AG09309 (cell line): ENCODE data around the gene XRCC3.

Source experiments
- DNase-seq: peaks from one replicate; pipeline ENCODE4 v3.0.0-alpha.2; 2010; ENCODE audit warnings: low read depth
- H3K4me3 ChIP-seq: 2 replicates; pipeline ENCODE4 v1.5.1; 2011; ENCODE audit warnings: mild to moderate bottlenecking, low read depth, low read length, moderate library complexity; ENCODE audit not compliant: control insufficient read depth
- TF ChIP-seq, protein P1 (sequence below): IDR thresholded peaks from 2 replicates; pipeline ENCODE4 v1.5.1; 2011; ENCODE audit warnings: mild to moderate bottlenecking, low read depth, low read length, inconsistent platforms; ENCODE audit not compliant: insufficient read depth, control insufficient read depth; ENCODE audit errors: missing control alignments

The XRCC3 gene

GRCh38 chr14:103651585-103651984 lies 63.7 kb downstream of the XRCC3 start:
- H3K4me3 ChIP-seq: no peak overlapping the region
- TF ChIP-seq, protein P1, sequence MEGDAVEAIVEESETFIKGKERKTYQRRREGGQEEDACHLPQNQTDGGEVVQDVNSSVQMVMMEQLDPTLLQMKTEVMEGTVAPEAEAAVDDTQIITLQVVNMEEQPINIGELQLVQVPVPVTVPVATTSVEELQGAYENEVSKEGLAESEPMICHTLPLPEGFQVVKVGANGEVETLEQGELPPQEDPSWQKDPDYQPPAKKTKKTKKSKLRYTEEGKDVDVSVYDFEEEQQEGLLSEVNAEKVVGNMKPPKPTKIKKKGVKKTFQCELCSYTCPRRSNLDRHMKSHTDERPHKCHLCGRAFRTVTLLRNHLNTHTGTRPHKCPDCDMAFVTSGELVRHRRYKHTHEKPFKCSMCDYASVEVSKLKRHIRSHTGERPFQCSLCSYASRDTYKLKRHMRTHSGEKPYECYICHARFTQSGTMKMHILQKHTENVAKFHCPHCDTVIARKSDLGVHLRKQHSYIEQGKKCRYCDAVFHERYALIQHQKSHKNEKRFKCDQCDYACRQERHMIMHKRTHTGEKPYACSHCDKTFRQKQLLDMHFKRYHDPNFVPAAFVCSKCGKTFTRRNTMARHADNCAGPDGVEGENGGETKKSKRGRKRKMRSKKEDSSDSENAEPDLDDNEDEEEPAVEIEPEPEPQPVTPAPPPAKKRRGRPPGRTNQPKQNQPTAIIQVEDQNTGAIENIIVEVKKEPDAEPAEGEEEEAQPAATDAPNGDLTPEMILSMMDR: no peak
- DNase-seq: no peak

GRCh38 chr14:103650213-103650612 lies 65.0 kb downstream of the XRCC3 start:
- no peak overlapping the region for H3K4me3 ChIP-seq
- TF ChIP-seq, protein P1: no peak
- DNase-seq: no peak

- DNase-seq: no peak
- H3K4me3 ChIP-seq: no peak overlapping the region
- TF ChIP-seq, protein P1: no peak
Measured at GRCh38 chr14:103649001-103649400, 66.2 kb downstream of the XRCC3 start.
